ENCODE results near the gene NEU2.
"Not testable (repeated sequence)": the region's sequence is repeated elsewhere in the genome, so short reads cannot be mapped to it uniquely, and the experiment has no call there.

Gene NEU2

GRCh38 chr2:233010569-233011267 lies 21.8 kb upstream of the NEU2 start:
- no peak for DNase-seq (ENCODE audit: low spot score)

GRCh38 chr2:233011268-233011650 lies 21.2 kb upstream of the NEU2 start:
- no peak for DNase-seq (ENCODE audit: low spot score)

DNA sequence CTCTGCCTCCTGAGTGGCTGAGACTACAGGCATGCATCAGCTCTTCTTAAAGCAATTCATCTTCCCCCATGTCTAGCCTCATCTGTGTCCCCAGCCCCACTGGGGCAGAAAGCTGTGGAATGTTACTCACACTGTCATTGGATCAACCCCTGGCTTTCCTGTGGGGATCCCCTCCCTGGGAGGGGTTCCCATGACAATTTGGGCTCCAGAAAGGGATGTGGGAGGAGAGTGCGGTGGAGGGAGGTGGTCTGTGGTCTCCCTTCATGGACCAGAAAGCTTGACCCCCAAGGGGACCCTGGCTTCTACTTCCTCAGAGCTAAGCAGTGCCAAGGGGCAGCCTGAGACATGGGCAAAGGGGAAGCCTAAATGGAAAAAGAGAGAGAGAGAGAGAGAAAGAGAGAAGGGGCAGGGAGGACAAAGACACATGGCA lies 20.8 kb upstream of the NEU2 start:
- no peak for DNase-seq (ENCODE audit: low spot score)

- no peak for DNase-seq (ENCODE audit: low spot score)
Observed at GRCh38 chr2:233012301-233012971, 20.0 kb upstream of the NEU2 start.

GRCh38 chr2:233013027-233013461 lies 19.4 kb upstream of the NEU2 start, which contains the start of gene NGEF:
Gene NGEF (minus strand): TSS chr2:233013256. CDS start chr2:232974890, 38,366 bp downstream.
- no peak for DNase-seq (ENCODE audit: low spot score)

DNA sequence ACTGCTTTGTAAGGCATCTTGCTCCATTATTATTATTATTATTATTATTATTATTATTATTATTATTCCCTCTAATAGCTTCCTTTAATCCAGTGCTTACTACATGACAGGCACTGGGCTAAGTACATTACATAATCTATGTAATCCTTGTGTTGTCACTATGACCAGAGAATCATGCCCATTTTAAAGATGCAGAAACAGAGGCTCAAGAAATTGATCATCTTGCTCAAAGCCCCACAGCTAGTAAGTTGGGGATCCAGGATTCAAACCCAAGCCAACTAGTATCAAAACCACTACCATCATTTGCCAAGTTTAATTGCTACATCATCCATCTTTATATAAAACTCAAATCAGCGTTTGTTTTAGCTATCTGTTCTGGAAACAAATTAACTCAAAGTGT lies 18.8 kb upstream of the NEU2 start:
- no peak for DNase-seq (ENCODE audit: low spot score)

DNA sequence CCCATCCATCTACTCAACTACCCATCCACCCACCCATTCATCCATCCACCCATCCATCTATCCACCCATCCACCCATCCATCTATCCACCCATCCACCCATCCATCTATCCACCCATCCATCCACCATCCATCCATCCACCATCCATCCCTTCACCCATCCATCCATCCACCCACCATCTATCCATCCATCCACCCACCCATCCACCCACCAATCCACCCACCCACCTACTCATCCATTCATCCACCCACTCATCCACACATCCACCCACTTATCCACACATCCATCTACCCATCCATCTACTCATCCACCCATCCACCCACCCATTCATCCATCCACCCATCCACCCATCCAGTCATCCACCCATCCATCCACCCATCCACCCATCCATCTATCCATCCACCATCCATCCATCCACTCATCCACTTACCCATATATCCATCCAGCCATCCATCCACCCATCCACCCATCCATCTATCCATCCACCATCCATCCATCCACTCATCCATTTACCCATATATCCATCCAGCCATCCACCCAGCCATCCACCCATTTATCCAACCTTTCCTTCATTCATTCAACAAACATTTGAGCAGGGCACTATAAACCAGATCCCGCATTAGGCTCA lies 17.3 kb upstream of the NEU2 start:
- DNase-seq (ENCODE audit: low spot score), result no peak

DNA sequence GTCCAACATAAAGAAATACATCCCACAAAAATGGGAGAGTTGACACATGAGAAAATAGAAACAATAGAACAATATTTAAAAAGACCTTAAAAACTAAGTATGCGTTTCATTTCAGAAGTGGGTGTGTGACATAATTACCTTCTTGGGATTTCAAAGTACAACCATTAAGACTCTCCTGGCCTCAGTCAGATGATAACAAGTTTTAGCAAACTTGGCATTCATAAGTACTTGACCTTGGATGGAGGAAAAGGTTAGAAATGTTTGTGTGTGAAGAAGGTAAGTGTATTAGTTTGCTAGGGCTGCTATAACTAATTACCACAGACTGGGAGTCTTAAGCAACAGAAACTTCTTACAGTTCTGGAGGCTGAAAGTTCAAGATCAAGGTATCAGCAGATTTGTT lies 14.5 kb upstream of the NEU2 start:
- no peak for DNase-seq (ENCODE audit: low spot score)

DNA sequence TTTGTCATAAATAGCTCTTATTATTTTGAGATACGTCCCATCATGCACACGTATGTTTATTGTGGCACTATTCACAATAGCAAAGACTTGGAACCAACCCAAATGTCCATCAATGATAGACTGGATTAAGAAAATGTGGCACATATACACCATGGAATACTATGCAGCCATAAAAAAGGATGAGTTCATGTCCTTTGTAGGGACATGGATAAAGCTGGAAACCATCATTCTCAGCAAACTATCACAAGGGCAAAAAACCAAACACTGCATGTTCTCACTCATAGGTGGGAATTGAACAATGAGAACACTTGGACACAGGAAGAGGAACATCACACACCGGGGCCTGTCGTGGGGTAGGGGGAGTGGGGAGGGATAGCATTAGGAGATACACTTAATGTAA lies 12.9 kb upstream of the NEU2 start:
- not testable (repeated sequence) for DNase-seq (ENCODE audit: low spot score)

- no peak for DNase-seq (ENCODE audit: low spot score)
Observed at GRCh38 chr2:233020454-233020853, 12.0 kb upstream of the NEU2 start.

- DNase-seq (ENCODE audit: low spot score), result no peak
Observed at GRCh38 chr2:233021771-233022170, 10.7 kb upstream of the NEU2 start.

DNA sequence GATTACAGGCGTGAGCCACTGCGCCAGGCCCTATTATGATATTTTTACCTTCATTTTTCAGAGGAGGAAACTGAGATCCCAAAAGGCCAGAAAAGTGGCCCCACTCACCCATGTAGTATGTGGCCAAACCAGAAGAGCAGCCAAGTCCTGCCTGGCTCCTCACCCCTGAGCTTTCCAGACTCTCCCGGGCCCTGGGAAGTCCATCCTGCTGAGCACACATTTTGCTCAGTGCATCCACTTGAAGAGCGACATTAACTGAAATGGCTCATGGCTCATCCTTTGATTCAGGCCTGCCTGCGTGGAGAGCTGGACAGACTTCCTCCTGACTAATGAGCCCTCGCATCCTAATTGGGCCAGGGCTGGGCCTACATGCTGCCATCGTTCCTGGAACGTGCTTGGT lies 9.9 kb upstream of the NEU2 start:
- no peak for DNase-seq (ENCODE audit: low spot score)

DNA sequence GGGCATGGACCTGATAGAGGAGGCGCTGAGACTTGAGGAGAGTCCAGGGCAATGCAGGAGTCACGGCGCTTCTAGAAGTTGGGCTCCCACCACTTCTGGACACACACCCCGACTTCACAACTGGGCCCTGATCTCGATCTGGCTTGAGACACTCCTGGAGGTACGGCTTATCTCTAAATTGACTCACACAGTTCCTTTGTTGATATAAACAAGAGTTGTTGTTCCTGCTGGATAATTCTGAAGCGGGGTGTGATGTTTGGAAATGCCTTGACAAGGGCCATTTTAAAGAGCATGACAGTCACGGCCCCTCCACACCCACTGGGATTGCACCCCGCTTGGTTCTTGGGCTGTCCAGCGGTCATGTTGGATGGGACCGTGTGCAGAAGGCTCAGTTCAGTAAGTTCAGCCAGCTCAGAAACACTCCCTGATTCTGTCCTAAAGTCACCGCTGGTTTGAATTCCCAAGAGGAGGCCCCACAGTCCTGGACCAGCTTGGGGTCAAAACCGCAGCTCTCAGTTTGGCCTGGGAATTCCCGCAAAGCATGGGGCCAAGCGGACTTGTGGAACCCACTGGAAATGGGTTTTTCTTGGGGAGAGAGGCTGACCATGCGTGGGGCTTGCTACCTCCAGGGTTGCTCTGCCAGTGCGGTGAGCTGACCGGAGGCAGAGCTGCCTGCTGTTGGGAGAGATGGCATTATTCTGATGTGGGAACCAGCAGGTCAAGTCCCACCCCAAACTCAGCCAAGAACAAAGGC lies 9.3 kb upstream of the NEU2 start:
- no peak for DNase-seq (ENCODE audit: low spot score)

- DNase-seq (ENCODE audit: low spot score), result no peak
Observed at GRCh38 chr2:233023761-233024410, 8.6 kb upstream of the NEU2 start.

- no peak for DNase-seq (ENCODE audit: low spot score)
Observed at GRCh38 chr2:233025706-233026105, 6.8 kb upstream of the NEU2 start.

DNA sequence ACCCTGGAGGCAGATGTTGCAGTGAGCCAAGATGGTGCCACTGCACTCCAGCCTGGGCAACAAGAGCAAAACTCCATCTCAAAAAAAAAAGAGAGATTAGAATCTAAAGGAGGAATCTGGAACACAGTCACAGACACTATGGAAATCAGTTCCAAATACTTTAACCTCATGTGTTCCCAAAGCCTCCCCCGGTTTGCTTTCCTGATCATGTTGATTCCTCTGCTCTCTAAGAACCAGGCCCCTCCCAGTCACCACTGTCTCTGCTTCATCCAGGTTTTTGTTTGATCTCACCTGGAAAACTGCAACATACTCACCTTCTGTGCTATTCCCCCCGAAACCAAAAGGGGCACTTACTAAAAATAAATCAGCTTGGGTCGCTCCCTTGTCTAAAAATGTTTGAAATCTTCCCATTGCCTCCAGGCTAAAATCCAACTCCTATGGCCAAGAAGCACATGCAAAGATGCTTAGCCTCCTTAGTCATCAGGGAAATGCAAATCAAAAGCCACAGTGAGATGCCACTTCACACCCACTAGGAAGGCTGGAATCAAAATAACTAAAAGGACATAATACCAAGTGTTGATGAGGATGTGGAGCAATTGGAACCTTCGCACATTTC lies 6.2 kb upstream of the NEU2 start:
- no peak for DNase-seq (ENCODE audit: low spot score)

DNA sequence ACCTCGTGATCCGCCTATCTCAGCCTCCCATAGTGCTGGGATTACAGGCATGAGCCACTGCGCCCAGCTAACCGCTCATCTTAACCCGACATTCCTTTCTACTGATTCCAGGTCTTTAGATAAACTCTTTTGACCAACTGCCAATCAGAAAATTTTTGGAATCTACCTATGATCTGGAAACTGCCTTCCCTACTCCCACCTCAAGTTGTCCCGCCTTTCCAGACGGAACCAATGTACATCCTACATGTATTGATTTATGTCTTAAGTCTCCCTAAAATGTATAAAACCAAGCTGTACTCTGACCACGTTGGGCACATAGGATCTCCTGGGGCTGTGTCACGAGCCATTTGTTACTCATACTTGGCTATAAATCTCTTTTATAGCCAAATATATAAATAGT lies 3.2 kb upstream of the NEU2 start:
- DNase-seq (ENCODE audit: low spot score), result no peak

GRCh38 chr2:233031556-233032500 lies 644 bp upstream of the NEU2 start:
- no peak for DNase-seq (ENCODE audit: low spot score)

DNA sequence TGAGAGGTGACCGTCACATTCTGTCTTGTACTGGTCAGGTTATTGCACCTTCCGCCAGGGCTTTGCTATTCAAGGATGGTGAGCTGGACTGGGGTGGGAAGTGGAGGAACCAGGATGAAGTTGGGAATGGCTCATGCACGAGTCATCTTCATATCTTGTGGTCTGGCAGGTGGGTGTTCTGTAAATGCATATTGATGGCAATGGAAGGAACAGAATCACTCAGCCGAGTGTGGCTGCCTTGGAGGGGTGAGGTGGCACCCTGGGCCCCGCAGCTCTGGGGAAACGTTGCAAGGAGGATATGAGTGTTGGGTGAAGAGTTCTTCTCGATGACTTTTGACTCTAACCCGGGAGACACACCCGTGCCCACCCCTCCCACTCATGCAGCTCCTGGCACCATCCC lies 1.2 kb downstream of the NEU2 start:
- DNase-seq (ENCODE audit: low spot score), result no peak

- DNase-seq (ENCODE audit: low spot score), result no peak
Observed at GRCh38 chr2:233034091-233034882, 1.8 kb downstream of the NEU2 start.

All from hematopoietic multipotent progenitor cell treated with erythropoietin and hydrocortisone succinate and interleukin-3 and kit ligand, for 17 days (in vitro differentiated cells).